Mucosa of stomach (tissue), 1 donor: ENCODE measurements around the gene ETV4.
A peak's percentile ranks its signal among the peaks of the same experiment; 100 is the strongest.

Experiments
- H3K27me3 ChIP-seq: one replicate; pipeline ENCODE4 v1.7.0; 2013; ENCODE audit warnings: mild to moderate bottlenecking, low read length; ENCODE audit not compliant: control insufficient read depth, insufficient read depth
- H3K36me3 ChIP-seq: one replicate; pipeline ENCODE4 v1.7.0; 2013; ENCODE audit warnings: low read length; ENCODE audit not compliant: control insufficient read depth, insufficient read depth
- H3K4me1 ChIP-seq: one replicate; pipeline ENCODE4 v1.7.0; 2013; ENCODE audit warnings: mild to moderate bottlenecking, low read length; ENCODE audit not compliant: control insufficient read depth, insufficient read depth
- H3K4me3 ChIP-seq: one replicate; pipeline ENCODE4 v1.7.0; 2013; ENCODE audit warnings: low read length
- H3K9ac ChIP-seq: one replicate; pipeline ENCODE4 v1.7.0; 2013; ENCODE audit warnings: mild to moderate bottlenecking, low read length, moderate library complexity
- H3K9me3 ChIP-seq: one replicate; pipeline ENCODE4 v1.7.0; 2013; ENCODE audit warnings: mild to moderate bottlenecking, low read length, moderate library complexity; ENCODE audit not compliant: control insufficient read depth
- donor health status: Pancreatic carcinoma.

Gene ETV4

DNA sequence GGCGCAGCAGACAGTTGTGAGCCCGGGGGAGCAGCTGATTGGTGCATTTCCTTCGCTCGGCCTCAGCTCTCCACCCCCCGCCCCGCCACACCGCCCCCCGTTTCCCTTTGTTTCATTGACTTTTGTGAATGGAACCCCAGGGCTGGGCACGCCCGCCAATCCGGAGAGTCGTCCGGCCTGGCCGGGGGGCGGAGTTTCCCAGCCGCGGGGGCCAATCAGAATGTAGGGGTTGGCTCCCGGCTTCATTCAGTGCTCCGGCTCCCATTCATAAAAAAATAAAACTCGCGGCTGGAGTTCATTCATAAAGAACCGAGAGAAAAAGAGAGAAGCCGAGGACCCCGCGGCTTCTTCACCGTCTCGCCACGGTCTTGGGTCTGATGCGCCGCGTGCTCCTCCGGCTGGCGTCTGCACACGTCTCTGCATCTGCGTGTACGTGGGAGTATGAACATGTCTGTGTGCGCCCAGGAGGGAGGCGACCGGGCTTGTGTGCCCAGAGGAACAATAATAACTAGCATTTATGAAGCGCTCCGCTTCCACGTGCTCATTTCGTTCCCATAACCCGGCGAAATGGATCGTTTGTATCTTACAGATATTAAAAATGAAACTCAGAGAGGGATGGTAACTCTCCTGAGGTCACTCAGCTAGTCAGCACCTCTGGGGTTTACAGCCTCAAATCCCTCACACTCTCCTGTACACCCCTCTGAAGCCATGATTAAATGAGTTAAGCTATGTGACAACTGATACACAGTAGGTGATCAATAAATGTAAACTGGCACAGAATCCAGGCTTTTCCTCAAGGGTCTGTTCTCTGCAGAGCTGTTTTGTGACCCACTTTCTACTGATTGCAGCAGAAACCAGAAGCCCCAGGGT lies at the start of gene ETV4:
ETV4 (minus strand) TSS at position 22 of the 870 bp plus-strand sequence. CDS start 723 bp downstream, outside the sequence.
- Histone ChIP-seq H3K9ac (peak within 1 kb of the TSS; percentile 37), H3K9me3 (no peaks in the 10 kb centered on the region), H3K4me3 (peak within 1 kb of the TSS; percentile 25), H3K4me1 (peaks cover 21% of the 10 kb centered on the region), H3K36me3 (no peaks in the 10 kb centered on the region), H3K27me3 (peaks cover 38% of the 10 kb centered on the region)

DNA sequence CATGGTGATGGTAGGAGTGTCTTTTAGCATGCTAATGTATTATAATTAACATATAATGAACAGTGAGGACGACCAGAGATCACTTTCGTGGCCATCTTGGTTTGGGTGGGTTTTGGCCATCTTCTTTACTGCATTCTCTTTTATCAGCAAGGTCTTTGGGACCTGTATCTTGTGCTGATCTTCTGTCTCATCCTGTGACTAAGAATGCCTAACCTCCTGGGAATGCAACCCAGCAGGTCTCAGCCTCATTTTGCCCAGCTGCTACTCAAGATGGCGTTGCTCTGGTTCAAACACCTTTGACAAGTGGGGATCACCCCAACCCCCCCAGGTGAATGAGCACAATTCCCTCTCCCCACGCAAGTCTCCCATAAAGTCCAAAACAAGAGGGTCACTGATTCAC lies 49.3 kb upstream of the ETV4 start:
- no peaks in the 10 kb centered on the region for H3K36me3 ChIP-seq
- no peaks in the 10 kb centered on the region for H3K27me3 ChIP-seq
- no peak overlapping the region for H3K4me3 ChIP-seq
- H3K4me1 ChIP-seq, result no peaks in the 10 kb centered on the region
- no peaks in the 10 kb centered on the region for H3K9me3 ChIP-seq
- no peak overlapping the region for H3K9ac ChIP-seq

DNA sequence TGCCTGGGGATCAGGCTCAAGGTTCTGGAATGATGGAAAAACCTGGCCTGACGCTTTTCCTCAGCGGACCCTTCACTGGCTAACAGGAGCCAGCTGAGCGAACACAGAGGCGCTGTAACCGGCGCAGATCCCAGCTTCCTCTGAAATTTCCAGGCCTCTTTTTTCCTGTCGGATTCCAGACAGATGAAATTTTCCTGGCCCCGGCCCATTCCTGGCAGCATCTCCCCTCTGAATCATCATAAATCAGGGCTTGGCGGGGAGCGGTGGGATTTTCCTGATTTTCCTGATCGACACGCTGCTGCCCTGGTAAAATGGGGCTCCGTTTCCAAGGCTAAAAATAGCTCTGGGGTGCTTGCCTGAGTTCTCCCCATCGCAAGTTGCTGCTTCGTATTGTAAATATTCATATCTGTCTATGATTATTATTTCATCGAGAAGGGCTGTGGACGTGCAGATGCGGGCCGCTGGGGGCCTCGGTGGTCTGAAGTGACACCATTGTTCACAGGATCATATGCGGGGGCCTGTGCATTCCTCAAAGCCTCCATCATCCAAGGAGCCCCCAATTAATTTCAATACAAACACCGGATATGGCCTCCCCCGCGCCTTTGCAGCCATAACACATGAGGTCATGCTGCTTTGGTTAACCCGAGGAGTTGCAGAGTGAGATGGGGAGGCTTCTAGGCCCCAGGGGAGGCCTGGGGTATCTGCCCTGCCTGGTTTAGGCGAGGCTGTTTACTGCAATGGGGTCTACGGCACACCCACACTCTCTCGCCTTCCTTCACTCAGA lies 45.8 kb upstream of the ETV4 start:
- H3K4me1 ChIP-seq, result no peaks in the 10 kb centered on the region
- no peaks in the 10 kb centered on the region for H3K9me3 ChIP-seq
- no peaks in the 10 kb centered on the region for H3K36me3 ChIP-seq
- no peaks in the 10 kb centered on the region for H3K27me3 ChIP-seq
- H3K4me3 ChIP-seq, result no peak overlapping the region
- no peak overlapping the region for H3K9ac ChIP-seq

DNA sequence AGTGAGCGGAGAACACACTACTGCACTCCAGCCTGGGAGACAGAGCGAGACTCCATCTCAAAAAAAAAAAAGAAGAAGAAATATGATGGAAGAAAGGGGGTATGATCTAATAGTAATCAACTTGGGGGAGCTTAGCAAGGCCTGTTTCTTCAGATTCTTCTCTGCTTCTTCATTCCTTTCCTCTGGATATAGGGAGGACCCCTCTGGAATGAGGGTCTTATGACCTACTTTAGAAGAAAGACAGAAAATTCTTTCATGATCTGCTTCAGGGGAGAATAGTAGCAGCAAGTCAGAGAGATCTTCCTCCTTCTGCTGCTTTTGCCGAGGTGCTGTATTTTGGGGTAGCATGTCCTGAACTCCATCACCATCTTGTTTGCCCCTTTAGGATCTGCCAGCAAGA lies 44.9 kb upstream of the ETV4 start:
- Histone ChIP-seq H3K4me3 (no peak overlapping the region), H3K36me3 (no peaks in the 10 kb centered on the region), H3K4me1 (no peaks in the 10 kb centered on the region), H3K27me3 (no peaks in the 10 kb centered on the region), H3K9ac (no peak overlapping the region), H3K9me3 (no peaks in the 10 kb centered on the region)

DNA sequence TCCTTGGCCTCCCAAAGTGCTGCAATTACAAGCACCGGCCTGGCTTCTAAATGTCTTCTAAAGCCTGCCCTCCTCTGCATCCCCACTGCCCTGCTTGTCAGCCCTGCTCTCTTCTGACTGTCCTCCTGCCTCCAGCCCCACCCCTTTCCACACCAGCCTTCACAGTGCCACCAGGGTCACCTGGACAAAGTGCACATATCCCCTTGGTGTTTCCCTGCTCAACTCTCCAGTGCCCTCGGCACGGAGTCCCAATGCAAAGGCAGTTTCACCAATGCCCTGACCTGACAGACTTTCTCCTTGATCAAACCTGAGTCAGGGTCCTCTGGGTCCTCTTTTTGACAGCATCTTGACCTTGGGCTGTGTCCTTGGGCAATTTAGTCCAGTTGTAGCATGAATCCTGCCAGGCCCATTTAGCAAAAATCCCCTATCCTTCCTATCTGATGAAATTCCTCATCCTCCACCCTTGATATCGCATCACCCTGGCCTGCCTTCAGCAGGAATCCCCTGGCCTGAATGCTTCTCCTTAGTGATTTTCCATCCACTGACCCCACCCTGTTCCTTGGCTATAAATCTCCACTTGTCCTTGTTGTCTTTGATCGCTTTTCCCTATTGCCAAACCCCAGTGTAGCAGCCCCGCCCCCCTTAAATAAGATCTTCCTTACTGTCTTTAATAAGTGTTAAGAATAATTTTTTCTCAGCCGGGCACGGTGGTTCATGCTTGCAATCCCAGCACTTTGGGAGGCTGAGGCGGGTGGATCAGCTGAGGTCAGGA lies 42.7 kb upstream of the ETV4 start:
- H3K4me1 ChIP-seq, result peaks cover 5% of the 10 kb centered on the region
- no peaks in the 10 kb centered on the region for H3K9me3 ChIP-seq
- no peaks in the 10 kb centered on the region for H3K36me3 ChIP-seq
- H3K9ac ChIP-seq, result no peak overlapping the region
- no peaks in the 10 kb centered on the region for H3K27me3 ChIP-seq
- no peak overlapping the region for H3K4me3 ChIP-seq

DNA sequence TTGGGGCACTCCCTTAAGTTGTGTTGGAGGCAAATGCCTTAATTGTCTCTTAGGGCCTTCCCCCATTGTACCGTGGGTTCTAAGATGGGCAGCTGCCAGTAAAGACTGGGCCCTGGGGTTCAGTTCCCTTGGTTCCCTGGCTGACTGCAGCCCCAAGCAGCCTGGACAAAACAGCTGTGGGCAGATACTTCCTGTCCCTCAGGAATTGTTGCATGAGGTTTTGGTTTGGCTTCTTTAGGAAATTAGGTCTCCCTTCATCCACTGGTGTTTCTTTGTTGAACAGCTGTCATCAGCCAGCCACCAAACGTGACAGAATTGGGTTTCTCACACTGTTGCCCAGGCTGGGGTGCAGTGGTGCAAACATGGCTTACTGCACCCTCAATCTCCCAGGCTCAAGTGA lies 42.0 kb upstream of the ETV4 start:
- H3K9me3 ChIP-seq, result no peaks in the 10 kb centered on the region
- peaks cover 5% of the 10 kb centered on the region for H3K4me1 ChIP-seq
- H3K4me3 ChIP-seq, result no peak overlapping the region
- H3K36me3 ChIP-seq, result no peaks in the 10 kb centered on the region
- H3K27me3 ChIP-seq, result no peaks in the 10 kb centered on the region
- H3K9ac ChIP-seq, result no peak overlapping the region

DNA sequence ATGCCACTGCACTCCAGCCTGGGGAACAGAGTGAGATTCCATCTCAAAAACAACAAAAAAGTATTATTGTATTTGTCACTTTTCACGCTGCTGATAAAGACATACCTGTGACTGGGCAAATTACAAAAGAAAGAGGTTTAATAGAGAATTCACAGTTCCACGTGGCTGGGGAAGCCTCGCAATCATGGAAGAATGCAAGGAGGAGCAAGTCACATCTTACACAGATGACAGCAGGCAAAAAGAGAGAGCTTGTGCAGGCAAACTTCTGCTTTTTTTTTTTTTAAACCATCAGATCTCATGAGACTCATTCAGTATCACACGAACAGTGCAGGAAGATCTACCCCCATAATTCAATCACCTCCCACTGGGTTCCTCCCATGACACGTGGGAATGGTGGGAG lies 41.5 kb upstream of the ETV4 start:
- Histone ChIP-seq H3K4me3 (no peak overlapping the region), H3K4me1 (peaks cover 5% of the 10 kb centered on the region), H3K9ac (no peak overlapping the region), H3K36me3 (no peaks in the 10 kb centered on the region), H3K9me3 (no peaks in the 10 kb centered on the region), H3K27me3 (no peaks in the 10 kb centered on the region)

DNA sequence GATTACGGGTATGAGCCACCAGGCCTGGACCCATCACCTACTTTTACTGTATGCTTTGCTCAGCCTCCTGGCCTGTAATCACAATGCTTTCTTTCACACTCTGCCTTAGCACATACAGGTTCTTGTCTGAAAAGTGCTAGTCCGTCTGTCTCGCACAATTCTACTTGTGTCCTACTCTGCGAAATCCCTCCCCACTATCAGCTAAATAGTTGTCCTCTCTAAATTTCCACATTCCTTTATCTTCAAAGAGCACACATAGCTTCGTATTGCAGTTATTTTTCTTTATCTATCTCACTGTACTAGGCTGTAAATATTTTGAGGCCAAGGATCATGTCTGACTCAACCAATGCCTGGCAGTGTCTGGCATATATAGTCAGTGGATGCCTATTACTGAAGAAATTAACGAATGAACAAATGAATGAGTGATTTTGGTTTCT lies 38.5 kb upstream of the ETV4 start:
- Histone ChIP-seq H3K4me1 (peaks cover 24% of the 10 kb centered on the region), H3K27me3 (no peaks in the 10 kb centered on the region), H3K4me3 (no peak overlapping the region), H3K9ac (no peak overlapping the region), H3K9me3 (no peaks in the 10 kb centered on the region), H3K36me3 (no peaks in the 10 kb centered on the region)

DNA sequence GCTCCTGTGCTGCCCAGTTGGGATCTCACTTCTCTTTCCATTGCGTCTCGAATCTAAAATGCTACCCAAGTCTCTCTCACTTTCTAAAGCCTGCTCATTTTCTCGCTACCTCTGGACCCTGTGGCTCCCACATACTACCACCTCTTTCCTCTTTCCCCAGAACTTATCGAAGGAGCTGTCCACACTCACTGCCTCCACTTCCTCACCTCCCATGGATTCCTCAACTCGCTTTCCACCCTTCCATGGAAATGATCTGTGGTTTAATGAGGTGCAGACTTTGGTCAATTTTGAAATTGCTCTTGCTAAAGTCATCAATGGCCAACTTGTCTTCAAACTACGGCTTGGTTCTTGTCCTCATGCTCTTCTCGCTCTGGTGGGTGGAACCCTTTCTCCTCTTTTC lies 37.2 kb upstream of the ETV4 start:
- Histone ChIP-seq H3K4me3 (no peak overlapping the region), H3K27me3 (no peaks in the 10 kb centered on the region), H3K9me3 (no peaks in the 10 kb centered on the region), H3K9ac (no peak overlapping the region), H3K4me1 (peaks cover 37% of the 10 kb centered on the region), H3K36me3 (no peaks in the 10 kb centered on the region)

DNA sequence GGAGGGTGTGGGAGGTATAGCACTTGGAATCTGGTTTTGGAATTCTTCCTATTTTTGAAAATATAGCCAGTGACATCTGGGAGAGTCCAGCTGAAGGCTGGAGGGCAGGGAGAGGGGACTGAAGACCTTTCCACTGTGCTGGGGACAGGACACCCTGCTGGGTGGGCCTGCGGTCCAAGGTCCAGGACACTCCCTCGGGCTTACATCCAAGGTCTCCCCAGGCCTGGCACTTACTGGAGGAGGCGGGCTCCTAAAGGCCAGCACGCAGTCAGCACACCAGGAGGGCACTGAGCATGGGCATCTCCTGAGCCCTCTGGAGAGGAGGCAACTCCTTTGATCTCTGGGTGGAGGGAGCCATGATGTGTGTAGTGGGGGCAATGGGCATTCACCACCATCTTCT lies 35.5 kb upstream of the ETV4 start:
- Histone ChIP-seq H3K9me3 (no peaks in the 10 kb centered on the region), H3K4me1 (peaks cover 41% of the 10 kb centered on the region), H3K27me3 (no peaks in the 10 kb centered on the region), H3K4me3 (no peak overlapping the region), H3K36me3 (no peaks in the 10 kb centered on the region), H3K9ac (no peak overlapping the region)

DNA sequence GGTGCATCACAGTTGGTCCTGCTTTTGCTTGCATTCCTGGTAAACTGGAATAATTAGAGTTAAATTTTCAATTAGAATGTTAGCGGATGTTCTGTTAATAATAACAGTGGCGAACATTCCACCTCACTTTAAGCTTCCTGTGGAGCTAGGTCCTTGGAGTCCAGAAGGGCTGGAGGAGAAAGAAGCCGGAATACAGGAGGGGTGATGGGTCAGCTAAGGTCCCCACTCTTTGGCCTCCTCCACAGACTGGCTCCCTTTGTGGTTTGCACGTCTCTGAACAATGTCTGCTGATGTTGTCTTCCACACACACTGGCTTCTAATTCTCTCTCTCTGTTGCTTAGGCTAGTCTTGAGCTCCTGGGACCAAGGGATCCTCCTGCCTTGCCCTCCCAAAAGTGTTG lies 35.0 kb upstream of the ETV4 start:
- no peak overlapping the region for H3K9ac ChIP-seq
- no peak overlapping the region for H3K4me3 ChIP-seq
- no peaks in the 10 kb centered on the region for H3K36me3 ChIP-seq
- peaks cover 41% of the 10 kb centered on the region for H3K4me1 ChIP-seq
- no peaks in the 10 kb centered on the region for H3K9me3 ChIP-seq
- no peaks in the 10 kb centered on the region for H3K27me3 ChIP-seq
